Stimulated activated CD4-positive, alpha-beta T cell treated with anti-CD3 and anti-CD28 coated beads, Interleukin-1b, Interleukin-23, amount 100 ng/mL, for 4 hours (primary cell): ENCODE data around the gene HMGN1.

Source experiments
- DNase-seq, 2 donors: peaks; one replicate each; pipeline ENCODE4 v3.0.0-alpha.2; 2020; ENCODE audit warnings: low read depth in 2 of 2

HMGN1 gene

DNA sequence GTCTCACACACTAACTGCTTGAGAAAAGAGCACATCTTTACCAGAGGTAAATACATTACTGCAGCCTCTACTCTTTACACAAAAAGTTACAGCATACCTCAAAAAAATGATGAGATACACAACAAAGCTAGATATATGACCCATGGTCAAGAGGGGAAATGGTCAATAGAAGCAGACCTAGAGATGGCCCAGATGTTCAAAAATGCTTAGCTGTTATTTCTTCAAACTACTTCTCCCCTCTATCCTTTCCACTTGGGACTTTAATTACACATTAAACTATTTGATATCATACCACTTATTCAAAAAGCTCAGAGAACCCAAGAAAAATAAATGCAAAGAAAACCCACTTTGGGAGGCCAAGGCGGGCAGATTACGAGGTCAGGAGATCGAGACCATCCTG, 48.3 kb downstream of the HMGN1 start:
- no peak for DNase-seq

DNA sequence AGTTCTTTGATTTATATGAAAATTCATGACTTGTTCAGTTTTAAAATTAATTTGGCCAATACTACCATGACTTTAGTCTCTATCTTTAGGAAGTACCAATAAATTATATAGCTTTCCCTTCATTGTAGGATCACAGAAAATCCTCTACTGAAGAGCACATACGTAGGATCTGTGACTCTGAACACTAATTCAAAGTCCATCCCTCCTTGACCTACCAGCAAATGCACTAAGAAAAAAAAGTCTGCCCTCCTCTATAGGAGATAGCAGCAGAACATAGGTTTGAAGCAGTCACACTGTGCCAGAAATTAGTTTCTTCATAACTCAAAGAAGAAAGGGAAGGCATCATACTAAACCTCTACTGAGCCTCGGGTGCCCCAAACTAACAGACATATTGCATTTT, 52.0 kb downstream of the HMGN1 start:
- DNase-seq: no peak
